Measurements from ENCODE around the gene C1QL1.
"Not testable (repeated sequence)": the region's sequence is repeated elsewhere in the genome, so short reads cannot be mapped to it uniquely, and the experiment has no call there.

C1QL1 gene

DNA sequence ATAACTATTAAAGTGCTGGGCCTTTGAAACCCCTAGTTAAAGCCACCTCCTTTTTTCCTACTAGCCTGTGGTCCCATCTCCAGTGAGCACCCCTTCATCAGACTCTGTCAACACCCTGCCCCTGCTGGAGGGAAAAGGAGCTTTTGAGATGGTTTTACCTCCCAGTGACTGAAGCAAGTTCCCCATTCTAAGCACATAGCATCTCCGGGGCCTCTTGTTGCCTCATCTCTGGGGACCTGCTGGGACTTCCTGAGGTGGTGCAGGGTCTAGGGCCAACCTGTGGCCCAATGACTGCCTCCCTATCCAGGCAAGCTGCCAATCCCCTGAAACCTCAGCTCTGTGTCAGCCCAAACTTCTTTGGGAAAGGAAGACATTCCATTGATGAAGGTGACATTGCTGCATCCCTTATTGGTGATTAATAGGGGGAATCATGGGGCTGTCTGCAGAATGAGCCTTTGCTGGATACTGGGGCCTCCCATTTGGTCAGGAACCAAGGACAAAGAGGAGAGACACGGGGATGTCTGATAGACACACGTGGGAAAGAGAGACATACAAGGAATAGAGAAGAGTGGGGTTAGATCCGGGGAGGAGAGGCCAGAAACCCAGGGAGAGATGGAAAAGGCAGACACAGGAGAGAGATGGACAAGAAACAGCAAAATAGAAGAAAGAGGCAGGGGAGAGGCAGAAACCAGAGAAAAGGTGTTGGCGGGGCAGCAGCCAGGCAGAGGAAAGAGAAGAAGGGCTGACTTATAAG lies 2.4 kb downstream of the C1QL1 start:
- no peak for DNase-seq (ENCODE audit: low read depth, low spot score)

DNA sequence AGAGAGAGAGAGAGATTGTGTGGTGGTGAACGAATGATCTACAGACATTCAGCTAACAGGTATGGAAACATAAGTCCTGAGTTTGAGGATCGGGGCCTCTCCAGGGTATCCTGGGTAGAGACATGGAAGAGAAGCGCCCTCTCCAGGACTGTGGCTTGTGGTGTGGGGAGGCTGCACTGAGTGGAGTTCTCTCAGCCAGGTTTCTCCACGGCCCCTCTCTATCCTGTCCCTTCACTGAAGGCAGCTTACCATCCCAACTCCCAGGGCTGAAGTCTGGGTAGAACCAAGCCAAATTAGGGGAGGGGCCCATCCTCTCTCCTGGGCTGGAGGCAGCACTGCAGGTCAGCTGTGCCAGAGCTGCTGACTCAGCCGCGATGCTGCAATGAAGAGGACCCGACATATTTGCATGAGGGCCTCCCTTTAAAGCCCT lies 6.2 kb downstream of the C1QL1 start:
- no peak for DNase-seq (ENCODE audit: low read depth, low spot score)

GRCh38 chr17:44960691-44961090 lies 7.4 kb downstream of the C1QL1 start:
- no peak for DNase-seq (ENCODE audit: low read depth, low spot score)

- DNase-seq (ENCODE audit: low read depth, low spot score), result no peak
Measured at GRCh38 chr17:44959821-44960531, 8.1 kb downstream of the C1QL1 start.

DNA sequence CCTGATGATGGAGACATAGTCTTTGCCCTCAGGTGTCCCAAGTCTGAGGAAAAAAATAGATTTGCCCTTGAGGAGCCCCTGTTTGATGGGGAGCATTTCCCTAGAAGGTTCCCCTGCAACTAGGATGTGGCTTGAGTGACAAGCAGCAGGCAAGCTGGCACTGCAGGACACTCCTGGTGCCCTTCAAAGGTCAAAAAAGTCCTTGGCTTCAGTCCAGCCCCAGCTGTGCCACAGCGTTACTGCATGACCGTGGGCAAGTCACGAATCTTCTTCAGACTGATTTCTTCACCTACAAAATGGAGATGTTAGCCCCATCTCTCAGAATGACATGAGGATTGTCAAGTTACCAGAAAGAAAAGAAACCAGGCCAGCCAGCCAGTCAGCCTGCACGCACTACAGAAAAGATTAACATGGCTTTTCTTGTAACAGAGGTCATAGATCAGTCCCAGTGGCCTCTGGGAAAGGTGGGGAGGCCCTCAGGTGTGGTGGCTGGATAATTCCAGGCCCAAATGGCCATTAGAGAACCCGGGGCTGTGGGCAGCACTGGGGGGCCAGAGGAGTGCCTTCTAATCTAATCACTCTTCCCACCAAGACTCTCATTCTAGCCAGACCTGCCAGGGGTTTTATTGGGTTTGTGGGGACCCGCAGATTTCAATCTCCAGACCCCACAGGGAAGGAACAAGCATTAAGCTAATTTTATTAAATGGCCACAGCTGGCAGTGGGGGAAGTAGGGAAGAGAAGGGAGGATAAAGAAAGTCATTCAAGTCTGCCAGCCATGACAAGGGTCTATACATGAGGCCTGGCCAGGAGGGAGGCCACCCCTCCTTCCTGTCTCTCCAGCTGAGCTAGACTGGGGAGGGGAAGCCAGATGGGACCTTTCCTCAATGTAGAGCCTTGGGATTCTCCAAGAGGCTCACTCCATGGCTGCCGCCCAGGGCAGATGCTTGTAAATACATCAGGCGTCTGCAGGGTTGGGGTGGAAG lies 10.8 kb downstream of the C1QL1 start:
- no peak for DNase-seq (ENCODE audit: low read depth, low spot score)

DNA sequence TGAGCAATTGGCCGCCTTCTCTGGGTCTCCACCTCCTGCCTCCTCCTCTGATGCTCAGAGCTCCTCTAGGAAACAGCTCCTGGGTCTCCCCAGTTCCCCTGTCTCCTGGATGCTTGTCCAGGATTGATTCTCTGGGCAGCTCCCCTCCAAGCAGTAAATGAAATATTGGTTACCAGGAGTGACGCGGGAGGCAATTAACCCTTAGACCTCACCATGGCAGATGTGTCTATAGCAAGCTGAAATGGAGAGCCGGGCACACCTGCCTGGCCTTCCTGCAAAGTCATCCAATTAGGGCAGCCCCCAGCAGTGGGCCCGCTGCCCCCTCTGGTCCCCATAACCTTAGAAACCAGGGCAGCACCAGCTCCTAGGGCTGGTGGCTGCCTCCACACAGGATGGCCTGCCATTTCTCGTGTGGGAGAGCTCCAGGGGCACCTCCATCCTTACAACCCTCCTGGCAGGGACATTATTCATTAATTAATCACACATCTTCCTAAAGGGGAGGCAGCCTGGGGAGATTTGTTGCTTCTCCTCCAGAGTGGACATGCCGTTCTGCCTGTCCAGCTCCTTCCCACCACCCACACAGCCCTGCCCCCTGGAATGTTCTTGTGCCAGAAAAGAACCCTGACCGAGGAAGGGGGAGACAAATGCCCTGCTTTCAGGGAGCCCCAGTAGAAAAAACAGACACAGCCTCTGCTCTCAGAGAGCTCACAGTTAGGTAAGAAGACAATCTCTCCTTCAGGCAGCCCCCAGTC lies 12.3 kb downstream of the C1QL1 start:
- no peak for DNase-seq (ENCODE audit: low read depth, low spot score)

DNA sequence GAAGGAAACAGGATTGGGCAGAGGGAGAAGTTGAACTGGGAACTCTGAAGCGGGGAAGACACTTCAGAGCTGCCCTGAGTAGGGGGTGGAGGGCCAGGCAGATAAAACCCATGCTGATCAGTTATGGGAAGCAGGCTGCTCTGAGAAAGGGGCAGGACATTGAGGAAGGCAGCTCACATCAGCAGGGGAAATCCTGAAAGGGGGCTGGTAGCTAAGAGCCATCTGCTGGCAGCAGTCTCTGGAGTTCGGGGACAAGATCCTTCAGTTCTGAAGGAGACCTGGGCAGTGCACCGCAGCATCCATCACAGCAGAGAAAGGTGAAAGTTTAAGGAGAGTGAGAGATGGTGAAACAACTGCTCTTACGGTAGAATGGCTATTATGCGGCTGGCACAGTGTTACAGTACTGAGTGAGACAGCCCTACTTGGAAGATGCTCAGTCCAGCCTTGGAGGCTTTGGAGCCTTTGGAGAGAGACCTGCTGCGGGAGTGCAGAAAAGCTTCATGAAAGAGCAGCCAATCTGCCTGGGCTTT lies 15.1 kb downstream of the C1QL1 start:
- DNase-seq (ENCODE audit: low read depth, low spot score), result no peak

- DNase-seq (ENCODE audit: low read depth, low spot score), result no peak
Measured at GRCh38 chr17:44948315-44948795, 19.7 kb downstream of the C1QL1 start.

GRCh38 chr17:44947461-44948314 lies 20.4 kb downstream of the C1QL1 start, which contains the start of gene KIF18B:
Gene KIF18B (minus strand): TSS chr17:44947773. CDS start chr17:44936344, 11,429 bp downstream.
- DNase-seq (ENCODE audit: low read depth, low spot score), result peak; percentile 82

DNA sequence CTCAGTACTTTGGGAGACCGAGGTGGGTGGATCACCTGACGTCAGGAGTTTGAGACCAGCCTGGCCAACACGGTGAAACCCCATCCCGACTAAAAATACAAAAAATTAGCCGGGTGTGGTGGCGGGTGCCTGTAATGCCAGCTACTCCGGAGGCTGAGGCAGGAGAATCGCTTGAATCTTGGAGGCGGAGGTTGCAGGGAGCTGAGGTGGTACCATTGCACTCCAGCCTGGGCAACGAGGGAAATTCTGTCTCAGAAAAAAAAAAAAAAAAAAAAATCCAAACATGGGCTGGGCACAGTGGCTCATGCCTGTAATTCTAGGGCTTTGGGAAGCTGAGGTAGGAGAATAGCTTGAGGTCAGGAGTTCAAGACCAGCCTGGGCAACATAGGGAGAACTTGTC lies 22.5 kb downstream of the C1QL1 start:
- not testable (repeated sequence) for DNase-seq (ENCODE audit: low read depth, low spot score)

- DNase-seq (ENCODE audit: low read depth, low spot score), result no peak
Measured at GRCh38 chr17:44942456-44942855, 25.6 kb downstream of the C1QL1 start.

DNA sequence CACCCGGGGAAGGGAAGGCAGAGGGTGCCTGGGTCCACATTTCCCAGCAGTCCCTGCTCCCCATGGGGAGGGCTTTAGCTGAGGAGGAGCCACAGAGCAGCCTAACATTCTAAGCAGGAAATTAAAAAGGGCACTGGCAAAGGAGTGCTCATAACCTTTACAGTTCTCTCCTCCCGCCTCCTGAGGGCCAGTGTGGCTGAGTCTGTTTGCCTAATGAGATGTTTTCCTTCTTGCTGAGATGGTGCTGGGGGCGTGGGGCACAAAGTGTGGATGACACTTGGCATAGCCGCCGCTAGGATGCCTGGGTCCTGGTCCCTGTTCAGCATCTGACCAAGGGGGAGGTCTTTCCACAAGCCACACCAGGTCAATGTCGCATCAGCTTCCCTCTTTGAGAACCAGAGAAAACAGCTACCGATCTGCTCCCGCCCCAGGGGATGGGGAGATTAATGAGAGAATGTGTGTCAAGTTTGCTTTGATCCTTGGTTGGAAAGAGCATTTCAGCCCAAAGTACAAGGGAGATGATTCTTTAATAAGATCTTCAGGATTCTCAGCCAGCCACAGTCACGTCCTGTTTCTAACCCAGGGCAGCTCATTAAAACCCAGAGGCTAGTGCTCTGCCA lies 26.3 kb downstream of the C1QL1 start:
- DNase-seq (ENCODE audit: low read depth, low spot score), result no peak

DNA sequence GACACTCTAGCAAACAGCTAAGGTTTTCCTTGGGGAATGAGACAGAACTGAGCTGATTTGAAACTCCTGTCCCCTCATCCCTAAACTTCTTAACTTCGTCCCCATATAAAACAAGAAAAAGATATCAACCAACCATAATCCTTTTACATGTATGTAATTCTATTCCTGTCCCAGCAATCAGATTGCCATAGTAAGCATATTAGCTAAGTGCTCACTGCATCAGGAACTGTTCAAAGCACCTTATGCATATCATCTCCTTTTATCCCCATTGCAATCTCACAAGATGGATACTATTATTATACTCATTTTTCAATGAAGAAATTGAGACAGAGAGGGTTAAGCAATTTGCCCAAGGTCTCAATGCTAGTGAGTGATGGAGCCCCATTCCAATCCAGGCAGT lies 27.3 kb downstream of the C1QL1 start:
- DNase-seq (ENCODE audit: low read depth, low spot score), result no peak

DNA sequence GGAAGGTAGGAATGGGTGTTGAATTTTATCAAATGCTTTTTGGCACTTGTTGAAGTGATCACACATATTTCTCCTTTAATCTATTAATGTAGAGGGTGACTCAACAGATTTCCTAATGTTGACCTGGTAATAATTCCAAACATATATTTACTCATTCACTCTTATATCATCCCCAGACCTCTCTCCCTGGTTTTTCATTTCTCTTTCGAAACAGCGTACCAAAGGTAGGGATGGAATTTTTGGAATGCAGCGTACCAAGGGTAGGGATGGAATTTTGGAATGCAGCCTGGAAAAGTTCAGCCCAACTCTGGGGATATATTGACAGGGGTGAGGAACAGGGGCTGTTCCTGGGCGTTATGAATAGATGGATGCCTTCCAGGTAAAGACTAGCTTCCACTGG lies 27.8 kb downstream of the C1QL1 start:
- DNase-seq (ENCODE audit: low read depth, low spot score), result no peak

DNA sequence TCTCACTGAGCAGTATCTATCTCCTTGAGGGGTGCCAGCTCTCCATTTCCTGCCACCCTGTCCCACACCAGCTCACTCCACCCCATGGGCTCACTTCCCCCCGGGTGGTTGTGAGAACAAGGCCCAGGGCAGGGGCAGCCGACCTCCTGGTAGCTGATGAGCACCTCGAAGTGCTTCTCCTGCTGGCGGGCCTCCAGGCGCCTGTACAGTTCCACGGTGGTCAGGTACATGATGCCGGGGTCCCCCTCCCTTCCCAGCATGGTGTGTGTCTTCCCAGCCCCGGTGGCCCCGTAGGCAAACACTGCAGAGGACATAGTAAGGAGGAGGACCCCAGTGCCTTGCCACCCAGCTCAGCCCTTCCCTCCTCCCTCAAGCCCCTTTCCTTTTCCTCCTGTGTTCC lies 33.0 kb downstream of the C1QL1 start:
- DNase-seq (ENCODE audit: low read depth, low spot score), result no peak

DNA sequence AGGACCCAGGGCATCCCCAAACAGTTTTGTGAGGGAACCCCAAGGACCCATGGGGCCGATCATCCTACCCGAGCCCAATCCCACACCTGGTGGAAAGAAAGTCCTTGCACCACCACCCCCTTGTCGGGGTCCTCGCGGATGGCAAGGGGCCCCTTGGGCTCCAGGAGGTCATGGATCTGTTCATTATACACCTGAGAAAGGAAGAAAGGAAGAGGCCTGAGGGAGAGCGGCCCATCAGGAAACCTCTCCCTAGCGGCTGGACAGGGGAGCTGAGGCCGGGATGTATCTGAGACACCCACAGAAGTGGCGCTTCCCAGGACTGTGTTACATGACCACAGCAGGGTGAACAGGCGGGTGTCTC lies 33.4 kb downstream of the C1QL1 start:
- no peak for DNase-seq (ENCODE audit: low read depth, low spot score)

GRCh38 chr17:44933824-44934744 lies 34.0 kb downstream of the C1QL1 start:
- no peak for DNase-seq (ENCODE audit: low read depth, low spot score)

- DNase-seq (ENCODE audit: low read depth, low spot score), result no peak
Measured at GRCh38 chr17:44932787-44933097, 35.4 kb downstream of the C1QL1 start.

Measured in activated CD4-positive, CD25-positive, alpha-beta regulatory T cell treated with anti-CD3 and anti-CD28 coated beads, Interleukin-2, amount 50 U/mL, for 16 hours (primary cell).